Common myeloid progenitor, CD34-positive (primary cell): ENCODE results near the gene ABLIM2.

Experiments used
- CTCF ChIA-PET: fragments of 350-600 bp; sonication (Branson Sonifier 250); formaldehyde crosslinking; loops from one replicate; lab custom pipeline; 2021; ENCODE audit warnings: antibody characterized with exemption; lab: Charles Lee
- POLR2A ChIA-PET: fragments of 350-600 bp; sonication (Branson Sonifier 250); formaldehyde crosslinking; loops from one replicate; lab custom pipeline; 2021; ENCODE audit warnings: antibody characterized with exemption; lab: Charles Lee
- DNase-seq, 3 donors: peaks; one replicate each; pipeline versions ENCODE4 v3.0.0 to v3.0.0-alpha.2; 2013
- H3K27ac ChIP-seq, 2 experiments: 1 replicate in 1 of 2; 2 replicates in 1 of 2; pipeline ENCODE4 v1.7.0; 2013; ENCODE audit warnings: inconsistent platforms in 2 of 2, low read length in 2 of 2, mild to moderate bottlenecking in 2 of 2, low read depth in 1 of 2, moderate library complexity in 1 of 2; ENCODE audit not compliant: severe bottlenecking in 2 of 2, insufficient read depth in 1 of 2, poor library complexity in 1 of 2
- H3K27me3 ChIP-seq, 5 experiments: replicated peaks in 2 of 5; 1 replicate in 3 of 5; 2 replicates in 2 of 5; pipeline versions ENCODE4 v1.6.1 to v1.7.0; 2013; ENCODE audit warnings: low read length in 4 of 5, mild to moderate bottlenecking in 2 of 5, moderate library complexity in 2 of 5, inconsistent platforms in 1 of 5; ENCODE audit not compliant: insufficient read depth in 5 of 5, control insufficient read depth in 4 of 5
- H3K36me3 ChIP-seq, 4 experiments: 1 replicate in 2 of 4; 2 replicates in 2 of 4; pipeline versions ENCODE4 v1.6.1 to v1.7.0; 2013; ENCODE audit warnings: low read length in 3 of 4, control low read depth in 1 of 4, mild to moderate bottlenecking in 1 of 4; ENCODE audit not compliant: control insufficient read depth in 4 of 4, insufficient read depth in 4 of 4
- H3K4me1 ChIP-seq, 4 experiments: 1 replicate in 3 of 4; 2 replicates in 1 of 4; pipeline versions ENCODE4 v1.6.1 to v1.7.1; 2013; ENCODE audit warnings: low read length in 3 of 4, mild to moderate bottlenecking in 3 of 4, control low read depth in 1 of 4, inconsistent platforms in 1 of 4, moderate library complexity in 1 of 4; ENCODE audit not compliant: control insufficient read depth in 4 of 4, insufficient read depth in 4 of 4; ENCODE audit errors: control extremely low read depth in 1 of 4
- H3K4me3 ChIP-seq, 7 experiments: 1 replicate in 4 of 7; 2 replicates in 3 of 7; pipeline versions ENCODE4 v1.5.1 to v1.7.0; 2013; ENCODE audit warnings: mild to moderate bottlenecking in 7 of 7, low read length in 6 of 7, moderate library complexity in 6 of 7, inconsistent platforms in 2 of 7, low read depth in 2 of 7, control low read depth in 1 of 7; ENCODE audit not compliant: insufficient read depth in 4 of 7, control insufficient read depth in 1 of 7; ENCODE audit errors: extremely low read depth in 1 of 7
- H3K9me3 ChIP-seq, 5 experiments: 1 replicate in 4 of 5; 2 replicates in 1 of 5; pipeline versions ENCODE4 v1.6.1 to v1.7.1; 2013; ENCODE audit warnings: low read length in 4 of 5, mild to moderate bottlenecking in 2 of 5, inconsistent platforms in 1 of 5, low read depth in 1 of 5, moderate library complexity in 1 of 5; ENCODE audit not compliant: control insufficient read depth in 4 of 5, insufficient read depth in 2 of 5; ENCODE audit errors: control extremely low read depth in 1 of 5
- WGBS: methylation state at CpG from one replicate; pipeline ENCODE4 v1.1.5; 2013; ENCODE audit not compliant: insufficient coverage; 5-methylcytosine and 5-hydroxymethylcytosine counted together

Gene ABLIM2

DNA sequence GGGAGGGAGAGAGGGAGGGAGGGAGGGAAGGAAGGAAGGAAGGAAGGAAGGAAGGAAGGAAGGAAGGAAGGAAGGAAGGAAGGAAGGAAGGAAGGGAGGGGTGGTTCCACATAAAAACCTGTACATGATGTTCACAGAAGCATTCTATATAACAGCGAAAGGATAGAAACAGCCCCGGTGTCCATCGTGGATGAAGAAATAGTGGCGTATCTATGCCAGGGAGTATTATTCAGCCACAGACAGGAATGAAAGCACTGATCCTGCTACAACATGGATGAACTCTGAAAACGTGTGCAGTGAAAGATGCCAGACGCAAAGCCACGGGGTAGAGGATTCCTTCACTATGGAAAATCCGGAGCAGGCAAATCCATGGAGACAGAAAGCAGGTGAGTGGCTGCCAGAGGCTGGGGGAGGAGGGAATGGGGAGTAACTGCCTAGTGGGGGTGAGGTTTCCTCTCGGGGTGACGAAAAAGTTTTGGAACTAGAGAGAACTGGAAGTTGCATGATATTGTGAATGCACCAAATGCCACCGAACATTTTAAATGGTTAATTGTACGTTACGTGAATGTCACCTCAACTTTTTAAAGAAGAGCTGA, 92.2 kb downstream of the ABLIM2 start:
- Histone ChIP-seq H3K27ac (no peak overlapping the region), H3K4me1 (no peaks in the 10 kb centered on the region), H3K9me3 (peaks cover 0 to 38% (median 21%) of the 10 kb centered on the region in 5 experiments), H3K27me3 (peaks cover 0 to 58% (median 10%) of the 10 kb centered on the region in 5 experiments), H3K4me3 (no peak overlapping the region), H3K36me3 (no peaks in the 10 kb centered on the region)
- ChIA-PET POLR2A (no interaction called here), CTCF (no interaction called here)
- WGBS, result 93% methylated on average over 13 of the region's 13 CpGs
- no peak for DNase-seq

DNA sequence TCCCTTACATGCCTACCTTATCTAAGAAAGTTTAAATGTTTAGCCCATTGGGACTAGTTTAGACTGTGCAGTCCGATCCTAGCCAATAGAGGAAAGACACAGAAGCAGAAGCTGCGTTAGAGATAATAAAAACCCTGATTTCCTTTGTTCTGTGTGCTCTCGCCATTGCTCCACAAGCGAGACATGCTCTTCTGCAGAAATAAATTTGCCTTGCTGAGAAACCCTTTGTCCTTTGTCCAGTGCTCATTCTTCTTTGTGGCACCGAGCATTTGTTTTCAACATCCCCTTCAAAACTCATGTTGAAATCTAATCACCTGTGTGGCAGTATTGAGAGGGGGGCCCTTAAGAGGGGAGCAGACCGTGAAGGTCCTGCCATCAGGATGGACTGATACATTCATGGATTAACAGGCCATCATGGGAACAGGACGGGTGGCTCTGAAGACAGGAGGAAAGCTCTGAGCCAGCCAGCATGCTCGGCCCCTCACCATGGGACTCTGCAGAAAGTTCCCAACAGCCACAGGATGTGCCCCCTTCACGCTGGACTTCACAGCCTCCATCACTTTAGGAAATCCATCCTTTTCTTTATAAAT, 94.5 kb downstream of the ABLIM2 start:
- ChIA-PET POLR2A (no interaction called here), CTCF (no interaction called here)
- no peak for DNase-seq
- Histone ChIP-seq H3K36me3 (no peaks in the 10 kb centered on the region), H3K9me3 (peaks cover 0 to 48% (median 21%) of the 10 kb centered on the region in 5 experiments), H3K27ac (no peak overlapping the region), H3K27me3 (peaks cover 0 to 48% (median 0%) of the 10 kb centered on the region in 5 experiments), H3K4me1 (no peaks in the 10 kb centered on the region), H3K4me3 (peak overlapping the region in 1 of 7 experiments; percentile 4)
- 96% methylated on average over 6 of the region's 9 CpGs for WGBS

DNA sequence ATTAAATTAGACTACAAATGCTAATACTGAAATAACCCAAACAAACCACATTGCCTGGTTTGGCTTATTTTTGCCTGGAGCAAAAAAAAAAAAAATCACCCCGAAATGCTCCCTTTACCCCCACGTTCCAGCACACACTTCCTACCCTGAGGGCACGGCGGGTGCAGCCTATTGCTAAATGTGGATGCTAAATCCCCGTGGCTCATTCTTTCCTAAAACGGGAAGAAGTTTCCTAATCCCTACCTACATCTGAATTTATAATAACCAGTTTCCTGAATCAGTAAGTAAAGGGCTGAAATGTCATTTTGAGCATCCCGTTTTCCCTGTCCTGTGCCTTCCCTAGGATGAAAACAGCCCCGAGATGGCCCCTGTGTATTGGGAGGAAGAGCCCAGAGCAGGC, 97.0 kb downstream of the ABLIM2 start:
- 83% methylated on average over 3 of the region's 8 CpGs for WGBS
- CTCF ChIA-PET, result no interaction called here
- POLR2A ChIA-PET, result no interaction called here

DNA sequence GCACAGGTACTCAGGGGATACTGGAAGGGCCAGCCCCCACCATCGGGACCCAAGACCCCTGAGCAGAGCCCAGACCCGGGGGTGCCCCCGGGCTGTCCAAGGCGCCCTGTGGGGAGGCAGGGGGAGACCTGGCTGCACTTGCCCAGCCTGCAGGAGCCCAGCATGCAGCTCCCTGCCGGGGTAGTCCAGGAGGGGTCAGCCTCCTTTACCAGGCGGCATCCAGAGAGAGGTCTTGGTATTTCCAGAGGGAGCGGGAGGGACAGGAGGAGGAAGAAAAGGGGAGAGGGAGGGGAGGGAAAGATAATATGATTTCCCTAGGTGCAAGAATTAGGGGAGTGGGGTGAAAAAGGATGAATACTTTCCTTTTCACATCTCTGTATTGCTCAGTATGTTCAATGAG, 97.5 kb downstream of the ABLIM2 start:
- no peak for DNase-seq
- Histone ChIP-seq H3K27me3 (peaks cover 0 to 27% (median 0%) of the 10 kb centered on the region in 5 experiments), H3K27ac (no peak overlapping the region), H3K36me3 (no peaks in the 10 kb centered on the region), H3K4me1 (no peaks in the 10 kb centered on the region), H3K4me3 (no peak overlapping the region), H3K9me3 (peaks cover 0 to 64% (median 21%) of the 10 kb centered on the region in 5 experiments)
- WGBS, result 87% methylated on average over 6 of the region's 7 CpGs
- ChIA-PET CTCF (no interaction called here), POLR2A (no interaction called here)

More for the DNA sequence above, 97.0 kb downstream of the ABLIM2 start:
- Histone ChIP-seq H3K4me1 (no peaks in the 10 kb centered on the region), H3K36me3 (no peaks in the 10 kb centered on the region), H3K27me3 (peaks cover 0 to 28% (median 0%) of the 10 kb centered on the region in 5 experiments), H3K27ac (no peak overlapping the region), H3K9me3 (peaks cover 0 to 64% (median 21%) of the 10 kb centered on the region in 5 experiments), H3K4me3 (no peak overlapping the region)
- no peak for DNase-seq

DNA sequence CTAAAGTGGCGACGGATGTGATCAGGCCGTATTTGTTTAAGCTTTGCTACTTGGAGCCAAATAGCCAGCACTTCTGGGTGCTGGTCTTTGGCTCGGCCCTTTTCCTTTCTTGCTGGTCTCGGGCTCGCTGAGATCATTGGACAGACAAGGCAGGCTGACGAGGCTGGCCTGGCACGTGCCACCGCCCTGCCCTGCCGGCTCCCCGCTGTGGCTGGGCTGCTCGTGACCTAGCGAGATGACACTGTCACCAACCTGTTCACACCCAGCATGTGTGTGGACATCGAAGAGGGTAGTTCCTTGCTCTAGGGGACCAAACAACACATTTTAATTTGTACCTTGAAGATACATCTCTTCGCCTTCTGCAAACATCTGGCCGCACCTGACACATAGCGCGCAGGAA, 98.0 kb downstream of the ABLIM2 start:
- POLR2A ChIA-PET, result no interaction called here

DNA sequence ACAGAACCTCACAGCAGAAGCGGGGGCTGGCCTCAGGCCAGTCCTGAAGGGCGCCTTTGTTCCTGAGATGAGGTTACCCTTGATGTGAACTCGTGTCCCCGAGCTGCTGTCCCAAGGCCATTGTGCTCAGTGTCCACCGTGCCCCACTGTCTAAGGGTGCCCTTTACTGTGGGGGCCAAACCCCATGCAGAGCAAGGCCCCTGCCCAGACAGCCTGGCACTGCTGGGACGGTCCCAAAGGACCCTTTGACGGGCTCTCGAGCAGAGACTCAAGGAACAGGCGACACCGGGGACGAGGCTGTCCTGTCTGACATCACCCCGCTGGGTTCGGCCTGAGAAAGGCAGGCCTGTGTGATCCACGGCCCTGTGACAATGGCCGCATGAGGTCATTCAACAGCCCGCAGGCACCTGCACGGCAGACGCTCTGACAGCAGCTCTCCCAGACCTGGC, 100.6 kb downstream of the ABLIM2 start:
- Histone ChIP-seq H3K36me3 (no peaks in the 10 kb centered on the region), H3K4me3 (no peak overlapping the region), H3K9me3 (peaks cover 0 to 61% (median 14%) of the 10 kb centered on the region in 5 experiments), H3K27me3 (peaks cover 0 to 42% (median 6%) of the 10 kb centered on the region in 5 experiments), H3K4me1 (no peaks in the 10 kb centered on the region), H3K27ac (no peak overlapping the region)
- POLR2A ChIA-PET, result no interaction called here
- WGBS, result 96% methylated on average over 18 of the region's 18 CpGs
- CTCF ChIA-PET, result no interaction called here
- no peak for DNase-seq

More for the DNA sequence above, 98.0 kb downstream of the ABLIM2 start:
- Histone ChIP-seq H3K4me3 (no peak overlapping the region), H3K4me1 (no peaks in the 10 kb centered on the region), H3K36me3 (no peaks in the 10 kb centered on the region), H3K27ac (no peak overlapping the region), H3K9me3 (peaks cover 0 to 65% (median 21%) of the 10 kb centered on the region in 5 experiments), H3K27me3 (peaks cover 0 to 27% (median 0%) of the 10 kb centered on the region in 5 experiments)
- WGBS, result 96% methylated on average over 16 of the region's 18 CpGs
- no peak for DNase-seq
- CTCF ChIA-PET, result no interaction called here

DNA sequence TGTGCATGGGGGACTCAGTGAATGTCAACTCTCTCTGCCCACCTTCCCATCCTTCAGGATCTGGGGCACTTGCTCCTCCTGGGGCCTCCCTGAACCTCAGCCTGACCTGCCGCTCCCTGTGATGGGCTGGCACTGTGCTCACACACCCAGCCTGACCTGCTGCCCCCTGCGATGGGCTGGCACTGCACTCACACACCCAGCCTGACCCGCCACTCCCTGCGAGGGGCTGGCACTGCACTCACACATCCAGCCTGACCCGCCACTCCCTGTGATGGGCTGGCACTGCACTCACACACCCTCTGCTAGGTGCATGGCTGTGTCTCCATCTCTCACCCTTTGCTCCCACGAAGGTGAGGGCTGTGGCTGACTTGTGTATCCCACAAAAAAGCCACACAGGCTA, 103.4 kb downstream of the ABLIM2 start:
- POLR2A ChIA-PET, result no interaction called here
- H3K27me3 ChIP-seq, result peaks cover 0 to 55% (median 10%) of the 10 kb centered on the region in 5 experiments
- H3K4me1 ChIP-seq, result no peaks in the 10 kb centered on the region
- H3K36me3 ChIP-seq, result no peaks in the 10 kb centered on the region
- H3K9me3 ChIP-seq, result peaks cover 0 to 40% (median 13%) of the 10 kb centered on the region in 5 experiments
- H3K4me3 ChIP-seq, result no peak overlapping the region
- H3K27ac ChIP-seq, result no peak overlapping the region
- WGBS, result 100% methylated on average over 3 of the region's 6 CpGs
- no peak for DNase-seq
- CTCF ChIA-PET, result no interaction called here
